T-helper 1 cell (primary cell): Measurements from ENCODE around the gene ADGRF3.
"Not testable (repeated sequence)": the region's sequence is repeated elsewhere in the genome, so short reads cannot be mapped to it uniquely, and the experiment has no call there.

Source experiments
- DNase-seq, 5 donors: peaks; one replicate each; pipeline ENCODE4 v3.0.0-alpha.2; 2012 to 2020

Gene ADGRF3

GRCh38 chr2:26270373-26270772 lies 76.2 kb downstream of the ADGRF3 start:
- DNase-seq, result no peak

GRCh38 chr2:26269571-26270158 lies 76.9 kb downstream of the ADGRF3 start:
- DNase-seq, result no peak

GRCh38 chr2:26268670-26269385 lies 77.8 kb downstream of the ADGRF3 start:
- not testable (repeated sequence) for DNase-seq

GRCh38 chr2:26268213-26268612 lies 78.4 kb downstream of the ADGRF3 start:
- no peak for DNase-seq

- not testable (repeated sequence) for DNase-seq
Measured at GRCh38 chr2:26258836-26259235, 87.8 kb downstream of the ADGRF3 start.
